Measurements from ENCODE around the gene SLC9A9. TPM values are rescaled to one million over a fixed set of nuclear protein-coding genes. Genes with fewer than 3 reads are reported as not detected.

Gene SLC9A9
- total and polyA plus RNA-seq, 2 of the 8 experiments (the other 6 are each of a cell fraction or from before 2014, with no cell fraction given), result 0.48 to 1.1 TPM

- H4K5ac ChIP-seq (ENCODE audit: insufficient read length, low read depth, low read length), result no peak overlapping the region
- no peaks in the 10 kb centered on the region for H4K20me1 ChIP-seq (replicated peaks in 1 of 2; ENCODE audit: control insufficient read depth in 1 of 2, insufficient read depth in 2 of 2, low read length in 2 of 2)
- H3K4me3 ChIP-seq (ENCODE audit: extremely low read depth in 1 of 4, insufficient read depth in 2 of 4, low read depth in 3 of 4, low read length in 4 of 4), result no peak overlapping the region
- no peak overlapping the region for H2BK15ac ChIP-seq (ENCODE audit: low read length)
- no peak overlapping the region for H2AFZ ChIP-seq (ENCODE audit: low read length)
- DNase-seq (ENCODE audit: low read depth in 1 of 2, low spot score in 2 of 2) (no peak), FAIRE-seq (no peak)
- H4K8ac ChIP-seq (ENCODE audit: extremely low read depth, insufficient read depth, low read length), result no peak overlapping the region
- CTCF ChIA-PET (ENCODE audit: partially characterized antibody), result no interaction called here
- H3K23me2 ChIP-seq (ENCODE audit: low read depth, low read length), result no peaks in the 10 kb centered on the region
- H3K56ac ChIP-seq (replicated peaks; ENCODE audit: insufficient read length, low read depth, low read length), result no peak overlapping the region
- H3K9me3 ChIP-seq (ENCODE audit: insufficient read depth in 2 of 2, low read depth in 1 of 2, low read length in 1 of 2), result peaks cover 8 to 9% of the 10 kb centered on the region in 2 experiments
- no peak overlapping the region for H3K4me2 ChIP-seq (ENCODE audit: insufficient read depth in 1 of 2, low read depth in 2 of 2, low read length in 2 of 2)
- 84% methylated on average over 2 of the region's 2 CpGs; no CpG with 5 or more reads in 1 of the 2 experiments for WGBS, 2 experiments (ENCODE audit: extremely low coverage in 1 of 2, insufficient coverage in 1 of 2, insufficient read length in 1 of 2, insufficient replicate concordance in 2 of 2, low coverage in 1 of 2, low lambda C conversion rate in 2 of 2, missing lambda C conversion rate in 1 of 2)
- H3K9ac ChIP-seq (replicated peaks in 1 of 4; ENCODE audit: extremely low read depth in 1 of 4, low read depth in 3 of 4, low read length in 3 of 4), result no peak overlapping the region
- H3K79me2 ChIP-seq (ENCODE audit: control insufficient read depth in 1 of 2, insufficient read depth in 2 of 2, low read length in 2 of 2), result no peaks in the 10 kb centered on the region
- no peak overlapping the region for H3K4ac ChIP-seq (replicated peaks; ENCODE audit: insufficient read length, low read depth, low read length)
- no peaks in the 10 kb centered on the region for H3K36me3 ChIP-seq (ENCODE audit: control insufficient read depth in 2 of 4, insufficient read depth in 4 of 4, low read length in 3 of 4)
- H2BK12ac ChIP-seq (ENCODE audit: low read depth, low read length), result no peak overlapping the region
- no peak overlapping the region for H3K14ac ChIP-seq (ENCODE audit: insufficient read length)
- no peak overlapping the region for H3K23ac ChIP-seq (ENCODE audit: insufficient read length)
- H3K27me3 ChIP-seq (replicated peaks in 1 of 4; ENCODE audit: control insufficient read depth in 3 of 4, extremely low read depth in 1 of 4, insufficient read depth in 3 of 4, low read length in 3 of 4), result no peaks in the 10 kb centered on the region
- H3K27ac ChIP-seq (ENCODE audit: low read depth, low read length), result no peak overlapping the region
- H4K91ac ChIP-seq (replicated peaks; ENCODE audit: insufficient read length, low read length), result no peak overlapping the region
- H3K79me1 ChIP-seq (ENCODE audit: low read depth, low read length), result no peaks in the 10 kb centered on the region
- POLR2A ChIA-PET (ENCODE audit: partially characterized antibody), result no interaction called here
- H2BK20ac ChIP-seq (ENCODE audit: low read length), result no peak overlapping the region
- no peaks in the 10 kb centered on the region for H3K4me1 ChIP-seq (replicated peaks in 1 of 4; ENCODE audit: control insufficient read depth in 3 of 4, insufficient read depth in 4 of 4, low read length in 3 of 4)
- H3K18ac ChIP-seq (ENCODE audit: extremely low read depth, low read length), result no peak overlapping the region
- no peak overlapping the region for H2BK5ac ChIP-seq (ENCODE audit: low read depth, low read length)
- H2AK5ac ChIP-seq (ENCODE audit: low read depth, low read length), result no peak overlapping the region
- H2BK120ac ChIP-seq (replicated peaks; ENCODE audit: low read depth, low read length), result no peak overlapping the region
- TF ChIP-seq ZNF274 (IDR thresholded peaks at IDR 0.05; ENCODE audit: borderline replicate concordance, extremely low read depth, low read length), result no peak
- TF ChIP-seq POLR2A (IDR thresholded peaks at IDR 0.05; ENCODE audit: control extremely low read depth in 1 of 2, low read depth in 2 of 2, low read length in 2 of 2), result no peak
- no peak for TF ChIP-seq ATF3 (IDR thresholded peaks at IDR 0.05; ENCODE audit: insufficient read depth, low read depth, low read length)
- no peak for TF ChIP-seq RNF2 (IDR thresholded peaks at IDR 0.05; ENCODE audit: borderline replicate concordance, low read depth, low read length, missing control alignments, poor library complexity, severe bottlenecking)
Measured at GRCh38 chr3:143562789-143563188, 285.5 kb downstream of the SLC9A9 start.
